Raji (cell line): ENCODE results near the gene ASPSCR1.

Experiments
- POLR2A ChIP-seq: IDR thresholded peaks from 2 replicates; pipeline ENCODE4 v1.6.1; 2011; ENCODE audit warnings: low read depth, low read length, control low read depth; ENCODE audit not compliant: insufficient read depth

The ASPSCR1 gene

DNA sequence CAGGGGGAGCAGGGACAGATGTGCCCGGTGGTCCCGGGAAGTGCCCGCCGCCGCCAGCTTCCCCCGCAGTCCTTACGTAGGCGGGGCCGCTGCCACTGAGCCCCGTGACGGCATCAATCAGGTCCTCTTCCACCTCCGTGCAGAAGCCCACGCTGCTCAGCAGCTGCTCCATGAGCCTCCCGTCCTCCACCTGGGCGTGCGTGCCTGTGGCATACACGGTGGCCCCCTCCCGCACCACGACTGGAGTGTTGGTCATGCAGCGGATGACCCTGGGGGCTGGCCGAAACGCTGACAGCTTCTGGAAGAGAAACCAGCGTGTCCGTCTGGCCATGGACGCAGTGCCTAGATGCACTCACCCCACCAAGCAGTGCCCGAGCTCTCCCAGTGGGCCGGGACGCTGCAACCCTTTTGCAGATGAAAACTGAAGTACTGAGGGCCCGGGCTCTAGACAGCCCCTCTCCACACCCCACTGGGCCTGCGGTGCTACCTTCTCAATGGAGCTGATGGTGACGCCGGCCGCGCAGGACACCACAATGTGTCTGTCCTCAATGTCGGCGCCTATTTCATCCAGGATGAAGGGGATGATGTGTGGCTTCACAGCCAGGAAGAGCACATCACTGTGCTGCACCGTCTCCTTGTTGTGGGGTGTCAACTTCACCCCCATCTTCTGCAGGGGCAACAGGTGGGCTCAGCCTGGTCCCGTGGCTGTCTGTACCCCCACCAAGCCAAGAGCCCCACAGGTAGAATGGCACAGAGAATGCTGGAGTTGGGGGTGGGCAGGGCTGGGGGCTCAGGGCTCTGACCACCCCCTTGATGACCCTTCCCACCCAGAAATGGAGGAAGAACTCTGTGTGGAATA is 42.4 kb upstream of the ASPSCR1 start:
- no peak for TF ChIP-seq POLR2A

DNA sequence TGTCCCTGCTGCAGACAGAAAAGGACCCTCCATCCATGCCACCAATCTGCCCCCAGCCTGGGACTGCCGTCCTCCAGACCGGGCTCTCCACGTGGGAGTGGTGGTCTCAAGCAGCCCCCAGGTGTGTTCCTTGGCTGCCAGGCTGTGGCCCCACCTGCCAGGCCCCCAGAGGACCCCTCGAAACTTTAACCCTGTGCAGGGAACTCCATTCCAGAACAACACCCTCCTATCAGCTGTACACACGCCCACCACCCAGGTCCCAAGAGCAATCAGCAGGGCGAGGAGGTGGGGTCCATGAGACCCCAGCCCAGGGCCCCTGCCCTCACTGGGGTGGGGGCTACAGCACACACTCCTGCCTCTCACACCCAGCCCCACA is 41.7 kb upstream of the ASPSCR1 start:
- TF ChIP-seq POLR2A = no peak

DNA sequence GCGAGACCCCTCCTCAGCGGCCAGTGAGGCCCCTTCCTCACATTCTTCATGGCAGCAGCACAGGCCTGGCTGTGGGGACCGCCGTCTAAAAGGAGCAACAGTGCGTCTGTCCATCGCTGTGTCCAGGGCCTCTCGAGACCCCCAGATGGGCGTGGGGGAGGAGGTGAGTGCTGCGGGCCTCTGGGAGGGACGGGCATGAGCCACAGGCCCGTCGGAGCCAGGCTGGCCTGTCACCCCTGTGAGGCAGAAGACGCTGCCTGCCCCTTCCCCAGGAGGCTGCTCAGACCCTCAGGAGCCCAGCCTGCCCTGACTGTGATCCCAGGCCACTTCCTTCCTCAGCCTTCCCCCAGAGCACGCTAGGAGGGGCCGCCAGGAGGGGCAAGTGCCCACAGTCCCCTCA is 38.2 kb upstream of the ASPSCR1 start:
- no peak for TF ChIP-seq POLR2A

DNA sequence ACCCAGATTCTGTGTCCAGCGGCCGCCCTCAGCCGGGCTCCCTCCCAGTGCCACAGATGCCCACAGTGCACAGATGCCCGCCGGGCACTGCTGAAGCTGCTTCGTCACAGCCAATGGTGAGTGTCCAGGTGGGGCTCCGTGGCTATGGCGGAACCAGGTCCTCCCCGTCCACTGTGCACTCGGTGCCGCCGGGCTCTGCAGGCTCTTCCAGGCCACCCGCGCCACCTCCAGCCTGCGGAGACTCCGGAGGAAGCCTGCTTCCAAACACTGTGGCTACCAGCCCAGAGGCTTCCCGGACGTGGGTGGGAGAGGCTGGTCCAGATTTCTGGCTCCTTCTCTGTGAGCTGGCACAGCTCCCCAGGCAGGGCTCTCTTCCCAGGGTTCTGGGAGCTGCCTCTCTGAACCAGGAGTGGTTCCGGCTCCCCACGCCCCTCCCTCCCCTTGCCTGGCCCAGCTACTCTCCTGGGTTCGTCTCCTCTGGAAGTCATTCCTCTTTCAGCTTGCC is 37.5 kb upstream of the ASPSCR1 start:
- no peak for TF ChIP-seq POLR2A

DNA sequence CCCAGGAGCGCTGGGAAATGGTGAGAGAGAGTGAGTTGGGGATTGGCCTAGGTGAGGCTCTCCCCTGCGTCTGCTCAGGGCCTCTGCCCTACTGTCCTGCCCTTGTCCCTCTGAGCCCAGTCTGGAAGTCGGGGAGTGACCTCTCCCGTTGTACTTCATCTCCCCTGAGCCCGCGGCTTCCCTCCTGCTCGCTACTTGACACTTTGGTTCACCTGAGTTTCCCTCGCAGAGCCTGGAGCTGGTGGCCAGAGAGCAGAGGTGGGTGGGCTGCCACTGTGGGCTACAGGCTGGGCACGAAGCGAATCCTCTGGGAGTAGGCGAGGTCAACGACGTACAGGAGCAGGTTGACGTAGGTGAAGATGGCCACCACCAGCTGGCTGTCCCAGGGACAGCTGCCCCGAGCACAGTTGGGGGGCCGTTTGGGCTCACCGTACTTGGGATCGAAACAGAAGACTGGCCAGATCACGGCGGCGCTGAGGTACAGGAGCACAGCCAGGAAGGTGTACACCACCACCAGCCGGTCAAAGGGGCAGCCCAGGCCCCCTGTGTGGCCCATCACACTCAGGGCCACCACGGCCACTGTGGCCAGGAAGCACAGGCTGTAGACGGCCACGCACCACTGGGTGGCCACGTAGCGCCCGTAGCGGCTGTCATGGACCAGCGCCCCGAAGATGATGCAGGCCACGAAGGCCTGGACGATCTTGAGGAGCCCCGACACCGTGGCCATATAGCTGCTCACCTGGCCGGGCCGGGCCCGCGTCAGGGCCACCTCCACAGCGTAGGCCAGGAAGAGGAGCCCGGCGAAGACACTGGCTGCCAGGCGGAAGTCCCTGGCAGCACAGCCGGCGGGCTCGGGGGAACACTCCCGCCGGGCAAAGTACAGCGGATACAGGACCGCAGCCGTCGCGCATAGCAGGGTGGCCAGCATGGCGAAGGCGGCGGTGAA is 36.6 kb upstream of the ASPSCR1 start:
- no peak for TF ChIP-seq POLR2A

DNA sequence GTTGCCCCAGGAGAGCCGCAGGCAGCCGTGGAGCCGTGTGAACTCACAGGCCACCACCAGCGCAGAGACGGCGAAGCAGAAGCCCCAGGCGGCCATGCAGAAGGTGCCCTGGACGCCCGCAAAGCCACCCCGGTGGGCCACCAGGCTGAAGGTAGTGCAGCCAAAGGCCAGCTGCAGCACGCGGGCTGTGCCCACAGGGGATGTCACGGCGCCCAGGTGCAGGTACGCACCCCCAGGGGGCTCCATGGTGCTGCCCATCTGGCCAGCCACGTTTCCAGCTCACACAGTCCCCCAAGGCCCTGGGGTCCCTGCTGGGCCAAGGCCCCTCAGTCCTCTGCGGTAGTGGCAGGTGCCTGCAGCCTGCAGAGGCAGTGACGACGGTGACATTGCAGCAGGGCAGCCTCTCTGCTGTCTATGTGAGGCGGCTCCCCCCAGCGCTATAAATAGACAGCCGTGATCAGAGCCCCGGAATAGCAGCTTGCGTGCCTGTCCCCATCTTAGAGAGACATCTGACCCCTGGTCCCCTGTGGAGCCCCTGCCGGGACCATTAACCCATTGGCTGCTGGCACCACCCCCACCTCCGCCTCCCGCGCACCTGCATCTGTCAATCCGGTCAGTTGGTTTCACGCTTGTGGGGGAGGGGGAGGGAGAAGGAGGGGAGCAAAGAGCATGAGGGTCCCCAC is 35.8 kb upstream of the ASPSCR1 start:
- TF ChIP-seq POLR2A = no peak

DNA sequence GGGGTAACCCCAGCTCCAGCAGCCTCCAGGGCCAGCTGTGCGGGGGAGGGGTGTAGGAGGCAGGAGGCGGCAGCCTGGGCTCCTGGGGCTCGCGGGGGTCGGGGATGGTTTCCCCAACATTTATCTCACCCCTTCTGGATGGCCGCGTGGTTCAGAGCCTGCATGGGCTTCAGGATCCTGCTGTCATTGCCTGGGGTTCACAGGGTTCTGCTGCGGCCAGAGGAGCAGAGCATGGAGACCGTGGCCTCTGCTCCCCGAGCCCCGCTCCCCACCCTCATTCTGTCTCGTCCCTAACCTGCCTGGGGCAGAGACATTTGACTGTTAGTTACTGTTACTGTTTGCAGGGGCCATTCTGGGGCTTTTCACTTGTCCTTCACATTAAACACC is 35.3 kb upstream of the ASPSCR1 start:
- TF ChIP-seq POLR2A = no peak

DNA sequence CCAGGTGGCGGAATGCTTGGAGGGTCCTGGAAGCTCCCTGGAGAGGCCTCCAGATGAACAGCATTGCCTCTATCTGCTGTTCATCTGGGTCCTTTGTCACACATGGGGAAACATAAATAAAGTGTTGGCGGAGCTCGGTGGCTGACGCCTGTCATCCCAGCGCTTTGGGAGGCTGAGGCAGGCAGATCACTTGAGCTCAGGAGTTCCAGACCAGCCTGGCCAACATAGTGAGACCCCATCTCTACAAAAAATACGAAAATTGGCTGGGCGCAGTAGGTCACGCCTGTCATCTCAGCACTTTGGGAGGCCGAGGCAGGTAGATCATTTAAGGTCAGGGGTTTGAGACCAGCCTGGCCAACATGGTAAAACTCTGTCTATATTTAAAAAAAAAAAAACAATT is 32.6 kb upstream of the ASPSCR1 start:
- TF ChIP-seq POLR2A = no peak

DNA sequence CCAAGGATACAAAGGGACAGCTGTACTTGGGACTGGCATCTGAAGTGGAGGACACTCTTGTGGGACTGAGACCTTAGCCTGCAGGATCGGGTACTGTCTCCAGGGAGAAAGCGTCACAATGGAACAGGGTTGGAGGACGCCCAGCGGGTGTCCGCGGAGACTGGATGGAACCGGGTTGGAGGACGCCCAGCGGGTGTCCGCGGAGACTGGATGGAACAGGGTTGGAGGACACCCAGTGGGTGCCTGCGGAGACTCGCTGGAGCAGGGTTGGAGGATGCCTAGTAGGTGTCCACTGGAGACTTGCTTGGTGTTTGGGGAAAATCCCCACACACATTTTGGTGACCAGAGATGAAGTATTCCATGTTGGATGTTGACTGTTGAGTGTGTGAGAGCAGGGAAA is 30.2 kb upstream of the ASPSCR1 start, which contains the start of gene MYADML2:
Gene MYADML2, minus strand, starts transcription at position 45 of the 400 bp plus-strand sequence. CDS start 5,492 bp downstream, outside the sequence.
- no peak for TF ChIP-seq POLR2A

DNA sequence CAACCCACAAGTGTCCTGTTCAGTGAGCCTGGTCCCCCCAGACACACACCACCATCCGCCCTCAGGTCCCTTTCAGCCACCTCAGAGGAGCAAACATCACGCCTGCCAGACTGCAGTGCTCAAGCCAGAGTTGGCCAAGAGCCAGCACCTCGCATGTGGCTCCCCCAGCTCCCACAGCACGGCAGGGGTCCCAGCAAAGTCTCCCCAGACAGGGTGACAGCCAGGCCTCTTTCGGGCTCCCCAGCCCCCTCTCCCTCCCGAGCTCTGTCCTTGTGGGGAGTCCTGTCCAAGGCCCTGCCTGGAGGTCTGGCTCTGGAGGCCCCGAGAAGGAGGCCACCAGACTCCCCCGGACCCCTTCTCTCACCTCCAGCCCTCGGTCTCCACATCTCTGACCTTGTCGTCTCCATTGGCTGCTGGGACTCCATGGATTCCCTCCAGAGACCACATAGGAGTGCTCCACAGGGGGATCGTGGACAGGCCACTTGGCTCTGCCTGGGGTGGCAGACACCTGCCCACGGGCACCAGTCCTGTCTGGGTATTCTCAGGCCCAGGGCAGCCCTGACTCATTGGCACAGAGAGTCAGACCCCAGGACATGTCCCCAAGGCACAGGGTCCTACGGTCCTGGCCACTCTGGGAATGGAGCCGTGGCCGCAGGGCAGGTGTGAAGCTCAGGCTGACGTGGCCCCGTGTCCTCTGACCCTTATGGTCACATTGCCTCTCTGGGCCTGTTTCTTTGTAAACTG is 28.6 kb upstream of the ASPSCR1 start:
- no peak for TF ChIP-seq POLR2A

DNA sequence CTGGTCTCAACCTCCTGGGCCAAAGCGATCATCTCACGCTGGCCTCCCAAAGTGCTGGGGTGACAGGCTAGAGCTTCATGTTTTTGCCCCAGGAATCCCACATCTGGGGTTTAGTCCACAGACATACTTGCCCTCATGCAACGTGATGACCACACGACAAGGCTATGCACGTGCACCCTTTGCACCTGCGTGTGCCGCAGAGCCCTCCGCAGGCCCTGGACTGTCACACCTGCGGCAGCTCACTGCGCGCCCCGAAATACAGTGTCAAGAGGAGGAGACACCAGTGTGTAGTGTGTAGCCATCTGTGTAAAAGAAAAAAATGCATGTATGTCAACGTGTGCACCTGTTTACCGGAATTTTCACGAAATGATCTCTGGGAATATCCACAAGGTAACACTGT is 26.9 kb upstream of the ASPSCR1 start:
- no peak for TF ChIP-seq POLR2A

DNA sequence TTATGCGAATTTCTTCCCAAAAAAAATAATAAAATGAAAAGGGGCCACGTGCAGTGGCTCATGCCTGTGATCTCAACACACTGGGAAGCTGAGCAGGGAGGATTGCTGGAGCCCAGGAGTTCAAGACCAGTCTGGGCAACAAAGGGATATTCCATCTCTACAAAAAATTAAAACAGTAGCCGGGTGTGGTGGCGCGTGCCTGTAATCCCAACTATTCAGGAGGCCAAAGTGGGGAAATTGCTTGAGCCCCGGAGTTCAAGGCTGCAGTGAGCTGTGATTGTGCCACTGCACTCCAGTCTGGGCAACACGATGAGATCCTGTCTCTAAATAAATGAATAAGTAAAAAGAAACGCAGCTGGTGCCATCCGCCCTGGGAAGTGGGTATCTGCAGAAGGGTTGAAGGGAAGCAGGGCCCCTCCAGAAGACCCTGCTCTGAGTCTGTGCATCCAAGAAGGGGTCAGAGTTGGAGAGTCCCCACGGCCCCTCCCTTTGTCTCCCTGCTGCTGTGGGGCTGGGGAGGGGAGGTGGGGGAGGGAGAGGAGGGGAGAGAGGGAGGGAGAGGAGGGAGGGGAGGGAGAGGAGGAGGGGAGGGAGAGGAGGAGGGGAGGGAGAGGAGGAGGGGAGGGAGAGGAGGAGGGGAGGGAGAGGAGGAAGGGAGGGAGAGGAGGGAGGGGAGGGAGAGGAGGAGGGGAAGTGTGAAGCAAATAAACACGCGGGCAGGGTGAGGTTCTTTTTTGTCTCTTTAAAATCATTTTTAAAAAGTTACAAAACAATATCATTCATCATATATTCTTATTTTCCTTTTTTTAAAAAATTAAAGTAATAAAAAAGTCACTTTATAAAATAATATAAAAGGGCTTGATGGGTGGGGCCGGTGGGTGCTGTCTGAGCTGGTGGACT is 25.4 kb upstream of the ASPSCR1 start:
- TF ChIP-seq POLR2A = no peak

DNA sequence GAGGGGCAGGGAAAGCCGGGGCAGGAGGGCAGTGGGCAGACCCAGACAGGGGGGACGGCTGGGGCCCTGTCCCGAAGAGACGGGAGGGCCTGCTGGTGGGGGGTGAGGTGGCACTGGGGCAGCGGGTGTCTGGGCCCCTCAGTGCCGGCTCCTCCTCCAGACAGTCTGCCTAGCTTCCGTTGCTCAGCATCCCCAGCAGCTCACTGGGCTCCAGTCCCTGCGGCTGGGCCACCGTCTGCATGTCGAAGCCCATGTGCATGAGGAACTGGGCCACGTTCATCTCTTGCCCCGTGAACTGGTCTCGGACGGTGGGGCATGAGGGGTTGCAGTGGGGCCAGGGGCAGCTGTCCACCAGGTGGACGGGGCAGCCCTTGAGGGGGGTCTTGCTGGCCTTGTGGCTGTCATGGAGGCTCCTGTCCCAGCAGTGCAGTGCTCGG is 24.6 kb upstream of the ASPSCR1 start:
- TF ChIP-seq POLR2A = no peak

DNA sequence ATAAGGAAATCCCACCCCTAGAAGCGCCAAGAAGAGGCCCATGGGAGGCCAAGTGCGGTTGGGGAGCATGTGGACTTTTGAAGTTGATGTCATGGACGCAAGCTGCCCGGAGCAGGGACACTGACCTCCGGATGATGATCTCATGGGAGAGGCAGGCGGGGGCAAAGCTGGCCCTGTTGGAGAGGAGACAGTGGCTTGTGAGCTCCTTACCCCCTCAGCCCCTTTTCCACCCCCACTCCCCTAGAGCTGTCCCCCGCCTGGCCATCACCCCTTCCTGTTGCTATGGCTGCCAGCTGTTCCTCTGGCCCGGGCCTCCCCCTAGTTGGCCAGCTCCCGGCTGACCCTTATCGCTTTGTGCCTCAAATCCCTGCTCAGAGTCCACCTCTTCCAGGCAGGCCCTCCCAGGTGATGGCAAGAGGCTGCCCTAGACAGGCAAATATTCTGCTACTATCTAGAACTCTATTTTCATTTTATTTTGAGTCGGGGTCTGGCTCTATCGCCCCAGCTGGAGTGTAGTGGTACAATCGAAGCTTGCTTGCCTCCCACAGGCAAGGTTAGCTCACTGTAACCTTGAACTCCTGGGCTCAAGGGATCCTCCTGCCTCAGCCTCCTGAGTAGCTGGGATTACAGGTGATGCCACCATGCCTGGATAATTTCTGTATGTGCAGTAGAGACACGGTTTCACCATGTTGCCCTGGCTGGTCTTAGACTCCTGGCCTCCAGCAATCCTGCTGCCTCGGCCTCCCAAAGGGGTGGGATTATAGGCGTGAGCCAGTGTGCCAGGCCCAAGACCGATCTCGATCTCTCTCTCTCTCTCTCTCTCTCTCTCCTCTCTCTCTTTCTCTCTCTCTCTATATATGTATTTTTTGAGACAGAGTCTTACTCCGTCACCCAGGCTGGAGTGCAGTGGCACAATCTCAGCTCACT is 23.0 kb upstream of the ASPSCR1 start:
- no peak for TF ChIP-seq POLR2A
